Ovary (tissue), 9 donors: ENCODE measurements around the gene SMPX. TPM values are rescaled to one million over a fixed set of nuclear protein-coding genes. Genes with fewer than 3 reads are reported as not detected.

Source experiments
- DNase-seq, 5 donors: peaks; one replicate each; pipeline ENCODE4 v3.0.0-alpha.2; 2019 to 2020
- H3K27ac ChIP-seq, 2 donors: fragments of 200-600 bp; one replicate each; pipeline versions ENCODE4 v1.5.1 to v1.8.0; 2019 to 2022
- H3K27me3 ChIP-seq: fragments of 200-600 bp; one replicate; pipeline ENCODE4 v1.8.0; 2022
- H3K36me3 ChIP-seq: fragments of 200-600 bp; sonication (generic); one replicate; pipeline ENCODE4 v1.5.1; 2019
- H3K4me1 ChIP-seq: one replicate; pipeline ENCODE4 v1.8.1; 2013; ENCODE audit warnings: mild to moderate bottlenecking, moderate library complexity; ENCODE audit not compliant: insufficient read depth
- H3K4me3 ChIP-seq: fragments of 200-600 bp; sonication (generic); one replicate; pipeline ENCODE4 v1.5.1; 2017
- H3K9me3 ChIP-seq, 2 donors: fragments of 200-600 bp in 1 of 2; sonication (generic) in 1 of 2; one replicate each; pipeline versions ENCODE4 v1.5.1 to v1.8.1; 2013 to 2019; ENCODE audit warnings: mild to moderate bottlenecking in 1 of 2, moderate library complexity in 1 of 2
- EP300 ChIP-seq: sonication (generic); formaldehyde crosslinking; IDR thresholded peaks from one replicate; pipeline ENCODE4 v1.6.1; 2017; ENCODE audit warnings: antibody characterized with exemption
- POLR2A ChIP-seq: fragments of 450-650 bp; IDR thresholded peaks from one replicate; pipeline ENCODE4 v1.6.1; 2017; ENCODE audit warnings: antibody characterized with exemption, mild to moderate bottlenecking, moderate library complexity
- WGBS, 3 donors: extraction: QIAGEN DNeasy Blood & Tissue Kit in 1 of 3; methylation state at CpG; one replicate each; pipeline versions ENCODE4 v1.1.5 to v1.1.7; 2013 to 2017; 5-methylcytosine and 5-hydroxymethylcytosine counted together
- intact Hi-C, 4 donors: fragments of 100-400 bp; cut with DNase I; formaldehyde crosslinking; loops; one replicate each; pipeline versions ENCODE4 v1.11.0 to v1.15.1; 2022 to 2023
- polyA plus RNA-seq, 2 donors: library from polyadenylated mRNA; stranded (reverse); fragments of 200-250 nt in 1 of 2; fragments of 350-450 nt in 1 of 2; fragmentation: Illumina TruSeq in 1 of 2; extraction: RNeasy Lipid Tissue Mini Kit (QIAGEN cat#74804) in 1 of 2; gene quantifications; one replicate each; pipeline ENCODE4 v1.2.3, GENCODE V29; 2013 to 2014
- total RNA-seq, 7 donors: library from RNA; depleted of rRNA in 2 of 7; stranded (reverse); fragments of >200 nt in 2 of 7; fragmentation: NEBNext Ultra II Directional in 3 of 7; extraction: Animal tissue kit (Norgen Biotek cat#: 25700) in 3 of 7; gene quantifications; one replicate each; pipeline versions ENCODE4 v1.1.0 to v1.2.4, GENCODE V29; 2016 to 2023
- TF ChIP-seq, protein P1 (sequence below), 3 donors: fragments of 450-650 bp in 2 of 3; fragments of 200-600 bp in 1 of 3; IDR thresholded peaks; one replicate each; pipeline versions ENCODE4 v1.5.1 to v1.8.0; 2016 to 2022; ENCODE audit warnings: antibody characterized with exemption in 3 of 3, mild to moderate bottlenecking in 1 of 3
- donor health status: DM: no; HTN: no; CAD: no; lungs with moderate emphysema.
- donor health status: DM: no; HTN: no; CAD: no.
- donor health status: Bipolar disorder and iron deficiency.
- donor health status: DM: yes; HTN: yes; CAD: no.
- donor health status: DM: no; HTN: no; CAD: no.
- donor health status: DM: yes; HTN: yes; CAD: no.

The SMPX gene
- total and polyA plus RNA-seq, 9 donors, result 0.43 to 1.4 (median 0.64) TPM; not detected in 1

DNA sequence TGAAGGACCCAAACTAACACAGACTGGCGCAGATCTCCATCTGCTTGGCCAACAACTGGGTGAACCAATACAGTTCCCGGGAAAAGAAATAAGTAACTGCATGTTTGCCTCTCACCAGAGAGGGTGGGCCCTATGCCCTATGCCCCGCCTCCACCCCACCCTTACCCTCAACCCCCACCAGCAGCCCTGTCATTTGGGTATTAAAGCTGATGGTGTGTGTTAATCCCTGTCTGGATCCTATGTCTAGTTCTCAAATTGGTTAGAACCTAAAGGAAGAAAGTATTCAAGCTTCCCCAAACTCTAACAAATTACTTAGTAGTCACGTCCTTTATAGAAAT lies 19.0 kb downstream of the SMPX start:
- intact Hi-C loops, result no loop called here
- WGBS, 3 donors, result 57 to 71% (median 64%) methylated on average over 4 of the region's 4 CpGs
- no peaks in the 10 kb centered on the region for H3K9me3 ChIP-seq

DNA sequence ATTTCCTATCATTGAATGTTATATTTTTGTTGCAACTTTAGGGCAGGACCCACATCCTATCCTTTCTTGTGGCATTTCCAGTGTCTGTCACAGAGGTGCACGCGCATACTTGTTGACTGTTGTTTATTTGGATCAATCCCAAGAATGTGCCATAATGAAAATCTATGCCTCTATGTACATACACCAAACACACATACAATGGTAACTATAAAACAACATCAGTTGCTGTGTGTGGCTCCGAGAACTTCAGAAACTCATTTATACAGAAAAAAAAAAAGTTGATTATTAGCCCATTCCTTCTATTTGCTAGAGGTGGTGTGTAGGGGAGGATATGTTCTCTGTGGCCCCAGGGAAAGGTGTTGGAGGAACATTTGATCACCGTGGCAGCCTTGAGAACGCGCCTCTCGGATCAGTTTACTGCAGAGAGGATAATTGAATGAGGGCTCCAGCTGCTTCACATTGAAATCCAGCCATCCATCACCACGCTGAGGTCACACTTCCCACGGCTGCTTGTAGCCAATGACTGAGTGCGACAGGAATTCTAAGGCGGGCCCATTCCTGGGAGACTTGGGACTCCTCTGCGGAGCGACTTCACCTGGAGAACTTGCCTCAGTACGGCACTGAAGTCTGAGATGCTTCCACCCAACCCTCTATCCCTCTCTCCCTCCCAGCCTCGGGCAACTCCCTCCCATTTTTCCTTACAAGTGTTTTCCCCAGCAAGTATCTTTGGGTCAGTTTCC lies 19.5 kb downstream of the SMPX start:
- H3K36me3 ChIP-seq, result no peaks in the 10 kb centered on the region
- H3K4me3 ChIP-seq, result no peak overlapping the region
- no peaks in the 10 kb centered on the region for H3K4me1 ChIP-seq
- no peaks in the 10 kb centered on the region for H3K9me3 ChIP-seq
- no peaks in the 10 kb centered on the region for H3K27me3 ChIP-seq
- intact Hi-C loops, result no loop called here
- WGBS, 3 donors, result 61 to 66% (median 61%) methylated on average over 15 of the region's 15 CpGs
- no peak for DNase-seq
- TF ChIP-seq EP300 (no peak), POLR2A (no peak)
- TF ChIP-seq, protein P1, sequence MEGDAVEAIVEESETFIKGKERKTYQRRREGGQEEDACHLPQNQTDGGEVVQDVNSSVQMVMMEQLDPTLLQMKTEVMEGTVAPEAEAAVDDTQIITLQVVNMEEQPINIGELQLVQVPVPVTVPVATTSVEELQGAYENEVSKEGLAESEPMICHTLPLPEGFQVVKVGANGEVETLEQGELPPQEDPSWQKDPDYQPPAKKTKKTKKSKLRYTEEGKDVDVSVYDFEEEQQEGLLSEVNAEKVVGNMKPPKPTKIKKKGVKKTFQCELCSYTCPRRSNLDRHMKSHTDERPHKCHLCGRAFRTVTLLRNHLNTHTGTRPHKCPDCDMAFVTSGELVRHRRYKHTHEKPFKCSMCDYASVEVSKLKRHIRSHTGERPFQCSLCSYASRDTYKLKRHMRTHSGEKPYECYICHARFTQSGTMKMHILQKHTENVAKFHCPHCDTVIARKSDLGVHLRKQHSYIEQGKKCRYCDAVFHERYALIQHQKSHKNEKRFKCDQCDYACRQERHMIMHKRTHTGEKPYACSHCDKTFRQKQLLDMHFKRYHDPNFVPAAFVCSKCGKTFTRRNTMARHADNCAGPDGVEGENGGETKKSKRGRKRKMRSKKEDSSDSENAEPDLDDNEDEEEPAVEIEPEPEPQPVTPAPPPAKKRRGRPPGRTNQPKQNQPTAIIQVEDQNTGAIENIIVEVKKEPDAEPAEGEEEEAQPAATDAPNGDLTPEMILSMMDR (IDR thresholded peaks at IDR 0.05), result no peak
- H3K27ac ChIP-seq, result no peak overlapping the region

More for the DNA sequence above, 19.0 kb downstream of the SMPX start:
- no peaks in the 10 kb centered on the region for H3K4me1 ChIP-seq
- no peak overlapping the region for H3K4me3 ChIP-seq
- H3K27me3 ChIP-seq, result no peaks in the 10 kb centered on the region
- no peaks in the 10 kb centered on the region for H3K36me3 ChIP-seq
- TF ChIP-seq EP300 (no peak), POLR2A (no peak)
- TF ChIP-seq, protein P1 (IDR thresholded peaks at IDR 0.05), result no peak
- DNase-seq, result no peak
- no peak overlapping the region for H3K27ac ChIP-seq

DNA sequence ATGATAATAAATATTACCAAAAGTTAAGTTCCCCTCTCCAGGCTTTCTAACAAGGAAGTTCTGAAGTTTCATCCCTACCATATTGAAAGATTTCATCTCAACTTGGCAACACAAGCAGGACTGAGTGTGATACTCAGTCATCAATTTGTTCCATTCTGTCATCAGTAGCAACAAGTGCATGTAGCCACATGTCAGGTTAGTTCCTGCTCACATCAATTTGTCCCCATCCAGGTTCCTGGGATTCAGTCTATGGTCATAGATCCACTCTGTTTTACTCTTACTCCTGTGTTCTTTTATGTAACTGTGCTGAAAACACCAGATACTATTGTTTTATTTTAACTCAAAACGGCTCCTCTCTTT lies 22.2 kb downstream of the SMPX start:
- no peak overlapping the region for H3K27ac ChIP-seq
- TF ChIP-seq, protein P1 (IDR thresholded peaks at IDR 0.05), result no peak
- TF ChIP-seq POLR2A (no peak), EP300 (no peak)
- H3K4me3 ChIP-seq, result no peak overlapping the region
- no peaks in the 10 kb centered on the region for H3K4me1 ChIP-seq
- no peak for DNase-seq
- H3K36me3 ChIP-seq, result no peaks in the 10 kb centered on the region
- 15 to 40% (median 26%) methylated on average over 1 of the region's 1 CpG for WGBS, 3 donors
- no peaks in the 10 kb centered on the region for H3K27me3 ChIP-seq
- H3K9me3 ChIP-seq, result no peaks in the 10 kb centered on the region
- intact Hi-C loops, result no loop called here

DNA sequence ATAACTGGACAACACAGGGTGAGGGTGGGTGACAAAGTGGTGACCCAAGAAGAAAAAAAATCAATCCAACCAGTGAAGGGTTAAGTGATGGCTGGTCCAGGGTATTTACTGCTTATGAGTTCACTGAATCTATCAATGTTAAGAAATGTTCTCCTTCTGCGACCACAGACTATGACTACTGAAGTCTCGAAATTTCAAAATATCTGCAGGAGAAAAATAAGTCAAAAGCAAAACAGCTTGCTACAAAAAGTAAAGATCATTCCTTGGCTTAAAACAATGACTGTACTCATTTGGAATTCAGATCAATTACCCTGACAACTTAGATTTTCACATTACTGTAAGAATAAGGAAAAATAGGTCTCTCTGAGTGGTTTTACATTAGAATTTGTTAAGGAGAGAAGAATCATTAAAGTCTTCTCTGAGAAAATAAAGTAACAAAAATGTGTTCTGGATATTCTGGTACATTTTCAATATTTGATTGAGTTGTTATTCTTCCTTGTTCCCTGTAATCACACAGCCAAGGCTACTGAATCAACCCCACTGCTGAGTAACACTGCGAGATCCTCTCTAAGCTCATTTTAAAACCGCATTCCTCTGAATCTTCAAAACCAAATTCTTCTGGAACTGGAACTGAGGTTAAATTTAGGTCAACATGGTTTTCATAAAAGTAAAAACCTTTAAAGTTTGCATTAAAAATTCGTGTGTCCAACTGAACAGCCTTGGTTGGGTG lies 22.7 kb downstream of the SMPX start:
- Histone ChIP-seq H3K27me3 (no peaks in the 10 kb centered on the region), H3K36me3 (no peaks in the 10 kb centered on the region), H3K4me1 (no peaks in the 10 kb centered on the region), H3K27ac (no peak overlapping the region), H3K9me3 (no peaks in the 10 kb centered on the region), H3K4me3 (no peak overlapping the region)
- WGBS, 3 donors, result 21 to 36% (median 25%) methylated on average over 5 of the region's 5 CpGs
- TF ChIP-seq EP300, result no peak
- TF ChIP-seq POLR2A, result no peak
- TF ChIP-seq, protein P1 (IDR thresholded peaks at IDR 0.05), result no peak
- intact Hi-C loops, result no loop called here
- no peak for DNase-seq
